RPMI8226 (cell line): Measurements from ENCODE around the gene FAM171A1.
"Not testable (repeated sequence)": the region's sequence is repeated elsewhere in the genome, so short reads cannot be mapped to it uniquely, and the experiment has no call there.

Experiments
- DNase-seq: peaks from one replicate; pipeline ENCODE4 v3.0.0-alpha.2; 2015

The FAM171A1 gene

DNA sequence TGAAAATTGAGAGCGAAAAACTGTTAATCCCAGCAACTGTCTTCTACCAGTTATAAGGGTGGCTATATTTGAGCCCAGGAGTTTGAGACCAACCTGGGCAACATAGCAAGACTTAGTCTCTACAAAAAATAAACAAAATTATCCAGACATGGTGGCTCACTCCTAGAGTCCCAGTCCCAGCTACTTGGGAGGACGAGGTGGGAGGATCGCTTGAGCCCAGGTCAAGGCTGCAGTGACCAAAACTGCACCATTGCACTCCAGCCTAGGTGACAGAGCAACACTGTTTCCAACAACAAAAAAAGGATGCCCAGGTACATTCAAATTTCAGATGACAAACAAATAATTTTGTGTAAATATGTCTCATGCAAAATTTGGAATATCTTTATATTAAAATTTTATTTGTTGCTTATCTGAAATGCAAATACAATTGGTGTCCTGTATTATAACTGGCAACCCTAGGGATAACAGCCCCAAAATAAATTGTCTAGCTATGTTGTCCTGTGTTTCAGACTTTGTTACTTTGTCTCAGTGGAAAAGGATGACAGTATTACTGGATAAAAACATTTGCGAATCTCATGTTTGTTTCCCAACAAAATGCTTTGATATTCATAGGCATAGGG is 26.7 kb downstream of the FAM171A1 start:
- DNase-seq: no peak

DNA sequence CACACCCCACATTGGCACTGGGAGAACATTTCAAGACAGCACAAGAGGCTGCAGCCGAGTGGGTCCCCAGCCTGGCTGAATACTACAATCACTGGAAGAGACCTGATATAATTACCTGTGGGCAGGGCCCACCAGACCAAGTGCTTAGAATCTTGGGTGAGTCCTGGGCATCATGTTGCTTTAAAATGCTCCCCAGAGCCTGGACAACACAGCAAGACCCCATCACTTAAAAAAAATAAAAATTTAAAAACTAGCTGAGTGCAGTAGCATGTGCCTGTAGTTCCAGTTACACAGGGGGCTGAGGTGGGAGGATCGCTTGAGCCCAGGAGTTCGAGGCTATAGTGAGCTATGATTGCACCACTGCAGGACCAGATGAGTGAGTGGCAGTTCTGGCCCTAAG is 28.1 kb downstream of the FAM171A1 start:
- no peak for DNase-seq

DNA sequence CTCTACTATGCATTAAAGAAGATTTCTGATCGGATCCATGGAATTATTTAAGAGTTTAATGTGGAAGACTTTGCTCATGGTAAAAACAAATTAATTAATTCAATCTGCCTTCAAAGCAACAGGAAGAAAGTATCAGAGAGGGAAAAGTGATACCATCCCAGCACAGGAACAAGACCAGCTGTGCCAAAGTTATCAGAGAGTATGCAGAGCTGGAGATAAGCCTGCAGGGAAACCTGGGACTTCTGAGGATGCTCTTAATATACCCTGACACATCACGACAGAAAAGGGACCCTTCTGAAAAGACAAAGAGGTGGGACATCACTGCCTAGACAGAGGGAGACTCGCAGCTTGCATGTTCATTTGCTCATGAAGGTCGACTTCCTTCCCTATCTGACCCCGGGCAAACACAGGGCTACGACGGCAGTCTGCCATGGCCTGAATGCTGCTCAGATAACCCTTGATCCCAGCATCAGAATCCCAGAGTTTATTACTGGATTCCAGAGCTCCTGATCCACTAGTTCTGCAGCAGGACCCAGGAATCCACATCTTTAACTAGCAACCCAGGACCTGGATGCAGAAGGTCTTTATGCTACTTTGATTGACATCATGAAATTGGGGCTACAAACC is 29.5 kb downstream of the FAM171A1 start:
- no peak for DNase-seq

DNA sequence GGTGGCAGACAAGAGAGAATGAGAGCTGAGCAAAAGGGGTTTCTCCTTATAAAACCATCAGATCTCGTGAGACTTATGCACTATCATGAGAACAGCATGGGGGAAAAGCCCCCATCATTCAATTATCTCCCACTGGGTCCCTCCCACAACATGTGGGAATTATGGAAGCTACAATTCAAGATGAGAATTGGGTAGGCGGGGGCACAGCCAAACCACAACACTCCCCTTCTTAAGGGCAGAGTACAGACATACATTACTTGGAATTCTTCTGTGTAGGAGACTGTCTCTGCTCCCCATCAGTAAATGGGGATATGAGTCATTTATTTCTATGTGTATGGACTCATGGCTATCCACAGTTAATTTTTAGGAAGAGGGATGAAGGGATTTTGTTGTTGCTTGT is 31.2 kb downstream of the FAM171A1 start:
- no peak for DNase-seq

DNA sequence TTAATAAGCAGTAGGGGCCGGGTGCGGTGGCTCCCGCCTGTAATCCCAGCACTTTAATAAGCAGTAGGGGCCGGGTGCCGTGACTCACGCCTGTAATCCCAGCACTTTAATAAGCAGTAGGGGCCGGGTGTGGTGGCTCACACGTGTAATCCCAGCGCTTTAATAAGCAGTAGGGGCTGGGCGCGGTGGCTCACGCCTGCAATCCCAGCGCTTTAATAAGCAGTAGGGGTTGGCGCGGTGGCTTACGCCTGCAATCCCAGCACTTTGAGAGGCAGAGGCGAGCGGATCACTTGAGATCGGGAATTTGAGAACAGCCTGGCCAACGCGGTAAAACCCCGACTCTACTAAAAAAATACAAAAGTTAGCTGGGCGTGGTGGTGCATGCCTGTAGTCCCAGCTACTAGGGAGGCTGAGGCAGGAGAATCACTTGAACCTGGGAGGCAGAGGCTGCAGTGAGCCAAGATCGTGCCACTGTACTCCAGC is 33.6 kb downstream of the FAM171A1 start:
- not testable (repeated sequence) for DNase-seq

DNA sequence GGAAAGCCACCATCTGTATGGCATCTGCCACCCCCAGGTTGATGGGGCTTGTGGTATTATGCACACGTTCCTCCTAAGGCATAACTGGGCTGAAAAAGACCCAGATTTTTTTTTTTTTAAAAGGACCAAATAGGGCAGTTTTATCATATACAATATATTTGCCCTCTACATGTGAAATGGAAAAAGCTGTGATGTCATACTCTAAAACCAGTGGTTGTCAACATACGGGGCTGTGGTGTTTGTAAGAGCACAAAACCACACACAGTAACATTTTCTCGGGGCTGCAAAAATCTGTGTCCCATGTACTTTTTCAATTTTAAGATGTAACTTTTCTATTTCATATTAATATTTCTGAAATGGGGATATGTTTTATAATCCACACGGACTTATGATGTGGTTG is 34.9 kb downstream of the FAM171A1 start:
- no peak for DNase-seq

DNA sequence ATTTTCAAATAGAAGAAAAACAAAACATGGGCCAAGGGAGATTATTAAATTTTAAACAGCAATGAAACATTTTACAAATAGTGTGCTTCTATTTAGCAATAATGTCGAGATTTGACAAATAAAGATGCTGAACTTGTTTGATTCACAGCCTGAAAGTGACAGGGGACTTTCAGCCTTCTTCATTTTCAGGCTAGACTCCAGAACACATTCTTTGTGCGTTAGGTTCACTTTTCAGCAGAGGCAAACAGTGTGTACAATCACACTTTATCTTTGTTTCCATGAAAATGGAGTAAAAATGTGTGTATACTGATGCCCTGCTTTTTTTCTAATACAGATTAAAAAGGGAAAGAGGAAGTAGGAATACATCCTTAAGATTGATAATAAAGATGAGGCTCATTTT is 35.6 kb downstream of the FAM171A1 start:
- DNase-seq: no peak

DNA sequence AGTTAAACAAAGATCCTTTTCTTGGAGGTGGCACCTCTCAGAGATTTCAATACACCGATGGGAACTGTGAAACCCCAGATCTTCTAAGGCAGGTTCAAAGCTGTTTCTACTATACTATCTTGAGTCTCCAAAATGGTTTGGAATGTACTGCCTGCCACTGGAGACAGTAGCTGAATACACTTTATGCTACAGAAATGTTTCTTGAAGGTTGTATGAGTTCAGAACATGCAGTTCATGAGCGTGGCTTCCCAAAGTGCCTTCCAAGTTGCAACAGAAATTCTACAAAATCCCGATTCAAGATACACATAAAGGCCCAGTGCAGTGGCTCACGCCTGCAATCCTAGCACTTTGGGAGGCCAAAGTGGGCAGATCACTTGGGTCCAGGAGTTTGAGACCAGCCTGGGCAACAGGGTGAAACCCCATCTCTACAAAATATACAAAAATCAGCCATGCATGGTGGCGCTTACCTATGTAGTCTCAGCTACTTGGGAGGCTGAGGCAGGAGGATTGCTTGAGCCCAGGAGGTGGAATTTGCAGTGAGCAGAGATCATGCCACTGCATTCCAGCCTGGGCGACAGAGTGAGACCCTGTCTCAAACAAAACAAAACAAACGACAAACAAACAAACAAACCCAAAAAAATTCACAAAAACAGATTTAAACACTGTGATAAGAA is 36.3 kb downstream of the FAM171A1 start:
- no peak for DNase-seq

DNA sequence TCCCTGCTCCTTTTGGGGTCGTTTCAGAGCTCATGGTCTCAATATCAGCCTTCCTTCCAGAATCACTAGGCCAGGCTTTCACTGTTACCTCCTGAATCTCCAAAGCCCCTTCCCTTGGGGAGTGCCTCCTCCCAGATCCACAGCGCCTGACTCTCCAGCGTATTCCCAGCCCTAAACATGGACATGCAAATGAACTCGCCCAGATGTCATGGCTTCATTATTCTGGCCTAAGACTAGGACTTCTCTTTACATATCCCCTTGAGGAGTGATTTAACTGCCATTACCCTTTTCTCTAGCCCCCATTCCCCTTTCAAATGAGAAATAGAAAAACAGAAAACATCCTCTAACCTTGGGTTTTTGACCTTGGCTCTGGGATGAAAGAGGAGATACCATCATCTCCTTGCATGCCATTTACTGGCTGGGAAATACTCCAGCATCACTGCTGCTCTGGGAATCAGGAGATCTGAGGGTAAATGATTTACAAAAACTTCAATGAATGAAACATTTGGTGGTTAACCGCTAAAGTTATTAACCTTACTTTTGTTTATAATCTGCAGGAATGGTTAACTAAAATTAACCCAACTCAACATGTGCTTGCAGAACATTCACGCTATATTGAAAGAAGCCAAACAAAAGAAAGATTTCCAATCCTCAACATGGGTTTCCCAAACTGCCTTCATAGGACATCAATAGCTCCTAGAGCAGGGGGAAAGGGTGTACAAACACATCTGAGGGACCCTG is 37.0 kb downstream of the FAM171A1 start:
- DNase-seq: no peak

DNA sequence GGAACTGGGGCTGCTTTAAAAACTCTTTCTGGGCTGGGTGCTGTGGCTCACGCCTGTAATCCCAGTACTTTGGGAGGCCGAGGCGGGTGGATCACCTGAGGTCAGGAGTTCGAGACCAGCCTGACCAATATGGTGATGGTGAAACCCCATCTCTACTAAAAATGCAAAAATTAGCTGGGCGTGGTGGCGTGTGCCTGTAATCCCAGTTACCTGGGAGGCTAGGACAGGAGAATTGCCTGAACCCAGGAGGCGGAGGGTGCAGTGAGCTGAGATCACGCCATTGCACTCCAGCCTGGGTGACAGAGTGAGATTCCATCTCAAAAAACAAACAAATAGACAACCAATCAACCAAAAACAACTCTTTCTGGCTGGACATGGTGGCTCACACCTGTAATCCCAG is 37.9 kb downstream of the FAM171A1 start:
- DNase-seq: not testable (repeated sequence)

DNA sequence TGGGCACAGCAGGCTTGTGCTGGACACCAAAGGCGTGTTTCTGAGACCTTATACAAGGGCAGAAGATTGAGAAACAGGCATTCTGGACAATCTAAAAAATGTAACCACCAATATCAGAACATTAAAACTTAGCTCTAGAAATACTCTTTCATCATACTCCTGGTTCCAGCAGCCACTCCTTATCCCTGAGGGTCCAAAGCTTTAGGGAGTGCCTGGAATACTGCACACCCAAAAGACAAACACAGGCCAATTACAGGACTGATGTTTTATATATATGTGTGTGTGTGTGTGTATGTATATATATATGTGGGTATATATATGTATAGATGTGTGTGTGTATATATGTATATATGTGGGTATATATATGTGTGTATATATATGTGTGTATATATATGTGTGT is 39.6 kb downstream of the FAM171A1 start:
- DNase-seq: no peak

DNA sequence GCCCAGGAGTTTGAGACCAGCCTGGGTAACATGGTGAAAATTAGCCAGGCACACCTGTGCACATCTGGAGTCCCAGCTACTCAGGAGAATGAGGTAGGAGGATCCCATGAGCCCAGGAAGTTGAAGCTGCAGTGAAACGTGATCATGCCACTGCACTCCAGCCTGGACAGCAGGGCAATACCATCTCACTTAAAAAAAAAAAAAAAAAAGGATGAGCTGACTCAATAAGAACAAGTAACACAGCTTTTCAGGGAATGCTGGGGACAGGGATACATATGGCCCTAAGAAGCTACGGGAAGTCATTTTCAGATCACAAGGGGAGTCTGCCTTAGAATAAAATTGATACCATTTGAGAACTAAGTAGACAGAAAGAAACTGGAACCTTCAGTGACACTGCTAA is 41.7 kb downstream of the FAM171A1 start:
- no peak for DNase-seq

DNA sequence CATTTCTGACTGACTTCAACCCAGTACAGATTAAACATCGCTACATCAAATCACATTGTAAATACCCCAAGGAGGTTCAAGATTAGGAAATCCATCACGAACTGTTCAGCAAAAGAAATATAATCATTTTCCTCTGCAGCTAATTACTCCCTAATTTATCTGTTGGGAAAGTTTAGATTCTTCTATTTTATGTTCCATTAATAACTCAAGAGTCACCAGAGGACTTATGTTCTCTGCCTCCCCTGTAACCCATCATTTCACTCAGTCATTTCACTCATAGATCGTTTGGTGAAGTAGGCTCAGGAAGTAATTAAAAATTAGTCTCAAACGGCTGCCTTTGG is 45.2 kb downstream of the FAM171A1 start:
- no peak for DNase-seq

DNA sequence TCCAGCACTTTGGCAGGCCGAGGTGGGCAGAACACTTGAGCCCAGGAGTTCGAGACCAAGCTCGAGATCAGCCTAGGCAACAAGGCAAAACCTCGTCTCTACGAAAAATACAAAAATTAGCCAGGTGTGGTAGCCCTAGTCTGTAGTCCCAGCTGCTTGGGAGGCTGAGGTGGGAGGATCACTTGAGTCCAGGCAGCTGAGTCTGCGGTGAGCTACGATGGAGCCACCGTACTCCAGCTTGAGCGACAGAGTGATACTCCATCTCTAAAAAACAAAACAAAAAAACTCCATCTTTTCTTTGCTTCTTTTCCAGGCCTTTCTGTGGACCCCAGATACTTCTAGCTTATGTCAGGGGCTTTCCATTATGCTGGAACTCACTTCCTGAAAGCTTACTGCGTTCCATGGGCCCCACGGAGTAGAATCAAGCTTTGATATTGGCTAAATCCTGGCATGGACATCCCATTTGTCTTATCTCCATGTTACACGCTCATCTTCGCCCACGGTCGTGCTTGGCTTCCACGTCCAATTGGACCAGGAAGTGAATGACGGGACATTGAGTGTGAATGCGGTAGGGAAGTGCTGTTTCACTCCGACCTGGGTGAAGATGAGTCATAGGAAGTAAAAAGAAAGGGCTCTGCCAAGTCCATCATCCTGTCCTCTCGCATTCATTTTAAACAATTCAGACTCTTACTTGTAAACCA is 45.7 kb downstream of the FAM171A1 start:
- no peak for DNase-seq

DNA sequence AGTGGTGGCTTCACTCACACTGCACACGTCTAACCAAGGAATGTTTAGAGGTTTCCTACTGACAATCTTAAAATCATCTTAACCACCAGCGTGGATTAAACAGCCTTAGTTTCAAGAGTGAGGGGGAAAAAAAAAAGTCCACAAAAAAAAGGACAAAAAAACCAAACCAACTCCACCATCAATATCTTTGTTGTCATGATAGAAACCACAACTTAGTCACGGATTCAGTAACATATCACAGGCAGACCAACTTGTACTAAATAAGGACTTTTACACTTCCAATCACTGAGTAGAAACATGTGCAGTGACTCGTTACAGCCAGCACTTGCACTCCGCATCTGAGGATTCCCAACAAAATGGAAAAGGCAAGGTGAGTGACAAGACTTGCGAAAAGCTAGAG is 46.5 kb downstream of the FAM171A1 start:
- DNase-seq: no peak

DNA sequence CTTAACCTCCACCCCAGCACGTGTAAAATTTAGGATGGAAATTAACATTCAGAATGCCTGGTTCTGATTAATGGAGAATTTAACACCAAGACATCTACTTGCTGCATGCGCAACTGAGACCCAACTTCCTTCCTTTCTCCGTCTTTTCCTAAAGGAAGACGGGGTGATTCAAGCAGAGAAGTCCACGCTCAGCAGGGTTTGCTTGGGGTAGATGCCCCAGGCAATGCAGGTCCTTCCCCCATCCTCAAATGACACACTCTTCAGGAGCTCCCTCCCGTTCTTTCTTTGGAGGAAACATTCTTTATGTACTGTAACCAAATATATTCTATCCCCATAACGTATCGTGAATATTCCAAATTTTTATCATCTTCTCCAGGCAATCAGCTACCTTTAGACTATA is 47.0 kb downstream of the FAM171A1 start:
- no peak for DNase-seq

DNA sequence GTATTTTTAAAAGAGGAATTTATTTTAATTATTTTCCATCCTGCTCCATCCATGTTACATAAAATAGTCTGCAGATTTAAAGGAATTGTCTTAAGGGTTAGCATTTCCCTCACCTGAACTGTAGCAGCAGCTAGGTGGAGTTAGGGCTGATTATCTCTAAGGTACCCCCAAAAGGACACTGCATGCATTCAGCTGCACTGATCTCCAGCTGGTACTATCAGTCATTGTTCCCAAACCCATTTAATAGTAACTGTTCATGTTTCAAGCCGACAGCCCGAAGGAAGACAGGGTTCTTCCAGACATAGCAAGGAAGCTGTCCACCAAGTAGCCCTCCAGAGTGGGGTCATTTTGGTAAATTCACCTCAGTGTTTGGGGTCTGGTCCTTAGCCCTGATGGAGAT is 48.7 kb downstream of the FAM171A1 start:
- DNase-seq: no peak

DNA sequence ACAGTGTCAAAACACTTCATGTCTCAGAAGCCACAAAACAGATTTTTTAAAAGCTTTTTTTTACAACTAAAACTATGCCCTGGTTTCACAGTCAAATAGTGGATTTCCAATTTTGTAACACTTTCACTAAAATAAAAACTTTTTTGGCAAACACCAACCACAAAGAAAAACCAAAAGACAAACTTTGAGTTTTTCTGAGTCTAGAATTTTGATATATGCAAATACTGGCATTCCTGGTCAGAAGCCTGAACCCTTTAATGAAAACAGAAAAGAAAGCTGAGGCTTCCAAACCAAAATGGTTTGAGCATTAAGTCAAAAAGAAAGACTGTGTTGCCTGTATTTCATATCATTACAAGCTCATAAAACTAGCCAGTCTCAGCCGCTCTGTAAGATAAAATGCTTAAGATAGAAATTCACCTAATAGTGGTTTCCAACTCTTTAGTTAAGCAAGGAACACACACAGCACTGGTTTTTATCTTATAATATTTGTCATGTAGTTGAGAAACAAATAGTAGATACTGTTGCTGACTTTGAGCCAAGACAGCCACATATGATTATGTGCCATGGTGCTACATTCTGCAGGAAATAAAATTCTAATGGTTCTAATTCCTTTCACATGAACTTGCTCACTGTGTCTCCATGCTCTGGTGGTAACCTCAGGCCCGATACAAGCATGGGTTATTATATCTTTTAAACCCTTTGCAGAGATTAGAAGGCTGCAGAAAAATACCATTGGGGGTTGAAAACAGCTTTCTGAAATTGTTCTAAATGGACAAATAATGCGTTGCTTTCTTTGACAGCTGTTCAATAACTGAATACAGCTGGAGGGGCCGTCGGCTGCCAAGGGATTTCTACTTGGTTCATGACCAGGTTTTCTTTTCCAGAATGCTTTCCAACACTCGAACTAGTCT is 49.4 kb downstream of the FAM171A1 start:
- DNase-seq: no peak

DNA sequence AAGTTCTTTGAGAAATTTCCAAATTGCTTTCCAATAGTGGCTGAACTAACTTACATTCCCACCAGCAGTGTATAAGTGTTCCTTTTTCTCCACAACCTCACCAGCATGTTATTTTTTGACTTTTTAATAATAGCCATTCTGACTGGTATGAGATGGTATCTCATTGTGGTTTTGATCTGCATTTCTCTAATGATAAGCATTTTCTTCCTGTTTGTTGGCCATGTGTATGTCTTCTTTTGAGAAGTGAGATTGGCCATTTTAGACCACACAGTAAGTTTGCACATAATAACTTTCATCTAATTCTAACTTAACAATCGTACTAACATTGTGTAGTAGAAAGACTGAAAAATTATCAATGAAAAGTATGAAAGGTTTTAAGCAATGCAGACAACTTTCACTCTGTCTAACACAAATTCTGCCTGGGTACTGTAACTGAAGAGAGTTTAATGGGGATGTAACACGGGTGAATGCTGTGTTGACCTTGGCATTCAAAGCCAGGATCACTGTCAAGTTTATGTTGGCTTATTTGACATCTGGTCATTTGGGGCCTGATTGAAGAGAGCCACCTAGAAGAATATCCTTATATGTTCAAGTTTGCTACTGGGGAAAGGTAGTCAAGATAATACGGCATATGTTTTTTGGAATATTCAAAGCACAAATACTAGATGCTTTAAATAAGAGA is 50.4 kb downstream of the FAM171A1 start:
- no peak for DNase-seq

DNA sequence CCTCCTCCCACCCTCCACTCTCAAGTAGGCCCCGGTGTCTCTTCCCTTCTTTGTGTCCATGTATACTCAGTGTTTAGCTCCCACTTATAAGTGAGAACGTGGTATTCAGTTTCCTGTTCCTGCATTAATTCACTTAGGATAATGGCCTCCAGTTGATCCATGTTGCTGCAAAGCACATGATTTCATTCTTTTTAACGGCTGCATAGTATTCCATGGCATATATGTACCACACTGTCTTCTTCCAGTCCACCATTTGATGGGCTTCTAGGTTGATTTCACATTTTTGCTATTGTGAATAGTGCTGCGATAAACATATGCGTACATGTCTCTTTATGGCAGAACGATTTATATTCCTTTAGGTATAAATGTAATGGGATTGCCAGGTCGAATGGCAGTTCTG is 51.0 kb downstream of the FAM171A1 start:
- no peak for DNase-seq

DNA sequence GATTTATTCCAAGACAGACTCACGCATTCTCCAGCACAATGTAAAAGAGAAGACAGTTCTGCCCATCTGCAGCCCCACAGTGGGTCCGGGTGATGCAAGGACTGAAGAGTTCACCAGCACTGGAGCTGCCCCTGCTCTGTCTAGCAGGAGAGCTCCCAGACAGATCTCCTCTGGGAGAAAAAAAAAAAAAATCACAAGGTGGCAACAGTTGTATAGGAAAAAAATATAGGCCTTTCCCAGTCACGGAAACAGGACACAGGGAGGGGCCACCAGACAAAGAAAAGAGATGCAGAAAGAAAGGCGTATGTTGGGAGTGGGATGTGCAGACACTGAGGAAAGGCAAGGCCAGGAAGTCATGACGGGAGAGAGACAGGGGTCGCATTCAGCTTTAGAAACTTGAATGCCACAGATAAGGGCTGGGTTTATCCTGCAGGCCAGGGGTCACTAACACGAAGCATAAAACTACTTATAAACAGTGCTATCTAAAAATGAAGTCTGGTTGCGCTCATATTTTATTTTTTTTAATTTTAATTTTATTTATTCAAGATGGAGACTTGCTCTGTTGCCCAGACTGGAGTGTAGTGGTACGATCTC is 54.1 kb downstream of the FAM171A1 start:
- DNase-seq: no peak
